K562 (cell line): Measurements from ENCODE around the gene SURF4. TPM values are rescaled to one million over a fixed set of nuclear protein-coding genes. Genes with fewer than 3 reads are reported as not detected.

Source experiments
- BCL6 ChIP-seq: fragments of 250-450 bp; sonication (Bioruptor Pico); IDR thresholded peaks from 2 replicates; pipeline ENCODE4 v1.4.0; 2020
- BCOR ChIP-seq: fragments of 450-650 bp; IDR thresholded peaks from 2 replicates; pipeline ENCODE4 v1.6.1; 2016
- CREB1 ChIP-seq, 2 experiments: sonication (generic) in 1 of 2; formaldehyde crosslinking in 1 of 2; IDR thresholded peaks; 2 replicates each; pipeline versions ENCODE4 v1.6.1 to v1.8.0; 2012 to 2022; ENCODE audit warnings: inconsistent platforms in 1 of 2, mild to moderate bottlenecking in 1 of 2, missing genetic modification reagents in 1 of 2, moderate library complexity in 1 of 2
- EHMT2 ChIP-seq: fragments of 450-650 bp; IDR thresholded peaks from 2 replicates; pipeline ENCODE4 v1.6.1; 2018; ENCODE audit warnings: antibody characterized with exemption
- ESRRA ChIP-seq: fragments of 450-650 bp; IDR thresholded peaks from 2 replicates; pipeline ENCODE4 v1.6.1; 2014; ENCODE audit warnings: low read depth, mild to moderate bottlenecking, moderate library complexity, borderline replicate concordance
- HNRNPH1 ChIP-seq: fragments of 200-400 bp; formaldehyde crosslinking; optimal IDR thresholded peaks from 2 replicates; pipeline ENCODE3; 2017; ENCODE audit warnings: low read depth, mild to moderate bottlenecking, low read length, moderate library complexity
- JUN ChIP-seq, 2 experiments: sonication (generic) in 1 of 2; formaldehyde crosslinking in 1 of 2; IDR thresholded peaks; 2 replicates each; pipeline versions ENCODE4 v1.6.1 to v1.8.0; 2012 to 2022; ENCODE audit warnings: borderline replicate concordance in 2 of 2, mild to moderate bottlenecking in 2 of 2, improper control_type of control experiment in 1 of 2, low read depth in 1 of 2, low read length in 1 of 2, missing genetic modification reagents in 1 of 2
- KDM1A ChIP-seq, 2 experiments: fragments of 450-650 bp; IDR thresholded peaks; 2 replicates each; pipeline ENCODE4 v1.6.1; 2016; ENCODE audit warnings: mild to moderate bottlenecking in 2 of 2
- KLF1 ChIP-seq: fragments of 450-650 bp; IDR thresholded peaks from 2 replicates; pipeline ENCODE4 v1.6.1; 2016; ENCODE audit warnings: missing genetic modification characterization, missing compliant biosample characterization
- L3MBTL2 ChIP-seq: fragments of 450-650 bp; IDR thresholded peaks from 2 replicates; pipeline ENCODE4 v1.6.1; 2016; ENCODE audit warnings: mild to moderate bottlenecking, moderate library complexity
- NCOA1 ChIP-seq: fragments of 450-650 bp; IDR thresholded peaks from 2 replicates; pipeline ENCODE4 v1.6.1; 2016; ENCODE audit warnings: low read depth
- NFIX ChIP-seq: fragments of 250-450 bp; sonication (Bioruptor Pico); IDR thresholded peaks from 2 replicates; pipeline ENCODE4 v1.4.0; 2020; ENCODE audit warnings: low read depth, mild to moderate bottlenecking, moderate library complexity
- POLR2AphosphoS5 ChIP-seq: IDR thresholded peaks from 2 replicates; pipeline ENCODE4 v1.6.1; 2011; ENCODE audit warnings: mild to moderate bottlenecking, low read depth, low read length, moderate library complexity; ENCODE audit not compliant: control insufficient read depth, insufficient read depth
- RBM14 ChIP-seq: fragments of 200-400 bp; formaldehyde crosslinking; IDR thresholded peaks from 2 replicates; pipeline ENCODE4 v1.6.1; 2018; ENCODE audit warnings: low read depth, mild to moderate bottlenecking, low read length, moderate library complexity, borderline replicate concordance; ENCODE audit not compliant: insufficient read depth
- SIRT6 ChIP-seq: IDR thresholded peaks from one replicate; pipeline ENCODE4 v1.6.1; 2012; ENCODE audit warnings: low read depth, mild to moderate bottlenecking, control low read depth, inconsistent platforms, low read length, moderate library complexity
- TEAD2 ChIP-seq: fragments of 450-650 bp; IDR thresholded peaks from 2 replicates; pipeline ENCODE4 v1.6.1; 2016; ENCODE audit warnings: missing genetic modification characterization, control low read depth, missing compliant biosample characterization
- ZFX ChIP-seq: sonication (generic); formaldehyde crosslinking; IDR thresholded peaks from 2 replicates; pipeline ENCODE4 v1.8.0; 2022; ENCODE audit warnings: mild to moderate bottlenecking, missing genetic modification reagents, moderate library complexity
- ZNF143 ChIP-seq: sonication (generic); formaldehyde crosslinking; IDR thresholded peaks from 2 replicates; pipeline ENCODE4 v1.9.0; 2022; ENCODE audit warnings: mild to moderate bottlenecking, missing genetic modification reagents
- ZNF551 ChIP-seq: fragments of 250-450 bp; sonication (Bioruptor Pico); IDR thresholded peaks from 2 replicates; pipeline ENCODE4 v1.5.0; 2021; ENCODE audit warnings: mild to moderate bottlenecking, moderate library complexity
- ZNF707 ChIP-seq: fragments of 250-450 bp; sonication (Bioruptor Pico); conservative IDR thresholded peaks from 2 replicates; pipeline ENCODE4 v1.8.0; 2022; ENCODE audit warnings: inconsistent platforms, mild to moderate bottlenecking, moderate library complexity
- ZSCAN32 ChIP-seq: fragments of 450-650 bp; formaldehyde crosslinking; IDR thresholded peaks from 2 replicates; pipeline ENCODE4 v1.4.0; 2020; ENCODE audit warnings: mild to moderate bottlenecking, moderate library complexity
- polyA plus RNA-seq, 8 experiments: library from polyadenylated mRNA; depleted of rRNA in 4 of 8; stranded (reverse) in 5 of 8; unstranded in 3 of 8; fragments of >200 nt; fragmentation: Nextera tagmentation in 2 of 8; fragmentation: Illumina TruSeq in 1 of 8; extraction: Ambion mirVana in 2 of 8; extraction: Trizol in 1 of 8; gene quantifications; 2 replicates each; pipeline versions ENCODE4 v1.2.1 to v1.2.3, GENCODE V29; 2011 to 2014; ENCODE audit warnings: inconsistent platforms in 1 of 8, missing spikeins in 1 of 8
- total RNA-seq, 7 experiments: library from RNA; depleted of rRNA in 6 of 7; stranded (reverse); fragments of >200 nt in 6 of 7; fragmentation: Illumina TruSeq in 2 of 7; extraction: Trizol in 2 of 7; gene quantifications; 2 replicates each; pipeline versions ENCODE4 v1.2.1 to v1.2.3, GENCODE V29; 2011 to 2021; ENCODE audit warnings: low replicate concordance in 1 of 7
- TF ChIP-seq, protein P1 (sequence below): fragments of 200-800 bp; sonication (Bioruptor generic); IDR thresholded peaks from 2 replicates; pipeline ENCODE4 v1.6.1; 2017; ENCODE audit warnings: missing genetic modification characterization, missing compliant biosample characterization
- TF ChIP-seq, protein P2 (sequence below): fragments of 450-650 bp; formaldehyde crosslinking; IDR thresholded peaks from 2 replicates; pipeline ENCODE4 v1.4.0; 2022; ENCODE audit warnings: mild to moderate bottlenecking, moderate library complexity
- TF ChIP-seq, protein P3 (sequence below): fragments of 250-450 bp; sonication (Bioruptor Pico); IDR thresholded peaks from 2 replicates; pipeline ENCODE4 v1.8.0; 2022; ENCODE audit warnings: moderate library complexity, mild to moderate bottlenecking, inconsistent platforms
- TF ChIP-seq, protein P4 (sequence below): sonication (generic); formaldehyde crosslinking; IDR thresholded peaks from 2 replicates; pipeline ENCODE4 v1.9.0; 2022; ENCODE audit warnings: mild to moderate bottlenecking, missing genetic modification reagents

Gene SURF4
- total and polyA plus RNA-seq, 9 of the 15 experiments (the other 6 are each of a cell fraction or from before 2014, with no cell fraction given) = 8.4 to 176 (median 130) TPM

DNA sequence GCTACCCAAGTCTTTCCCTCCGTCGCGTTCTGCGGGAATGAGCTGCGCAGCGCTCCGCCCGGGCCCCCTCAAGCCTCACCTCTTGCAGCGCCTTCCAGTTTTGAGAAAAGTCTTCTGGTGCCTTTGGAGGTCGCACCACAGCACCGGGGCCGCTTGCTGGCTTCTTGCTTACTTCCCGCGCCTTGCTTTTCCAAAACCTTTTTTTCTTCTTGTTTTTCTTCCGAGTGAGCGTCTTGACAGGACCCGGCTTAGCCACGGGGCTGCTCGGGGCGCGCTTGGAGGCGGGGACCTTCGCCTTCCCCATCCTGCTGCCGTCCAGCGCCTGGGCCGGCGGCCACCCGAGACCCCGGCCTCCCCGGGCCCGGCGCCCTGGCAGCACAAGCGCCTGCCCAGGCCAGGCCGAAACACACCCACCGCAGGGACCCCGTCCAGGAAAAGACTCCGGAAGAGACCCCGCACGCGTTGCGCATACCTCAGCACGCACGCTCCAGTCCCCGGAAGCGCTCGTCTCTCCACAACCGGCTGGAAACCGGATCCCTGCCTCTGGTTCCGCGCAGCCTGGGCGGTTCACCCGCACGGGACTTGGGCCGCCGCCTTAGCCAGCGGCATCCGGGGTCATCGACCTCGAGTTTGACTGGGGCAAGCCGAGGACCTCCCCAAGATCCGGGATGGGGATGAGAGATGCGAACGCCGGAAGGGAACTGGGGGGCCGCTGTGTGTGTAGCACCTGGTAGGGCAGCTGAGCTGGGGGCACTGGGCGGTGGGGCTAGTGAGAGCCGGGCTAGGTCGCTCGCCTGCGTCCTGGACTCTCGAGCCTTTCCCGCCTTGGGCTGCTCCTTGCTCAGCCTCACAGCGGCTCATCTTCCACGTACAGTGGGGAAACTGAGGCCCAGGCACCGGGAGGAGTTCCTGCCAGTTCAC is 41.9 kb upstream of the SURF4 start, which contains the start of gene REXO4 (continued):
- TF ChIP-seq SIRT6 (no peak), KDM1A (IDR thresholded peaks at IDR 0.05) (peak; percentile 58 to 75; a peak in 2 of 4 replicates), ZNF551 (no peak), ZFX (peak; percentile 83), BCL6 (CRISPR knock-in tag) (no peak), ZSCAN32 (CRISPR knock-in tag) (no peak), KLF1 (tag) (peak; percentile 84; the same call in 1 of the 2 replicates), ZNF707 (CRISPR knock-in tag) (no peak), CREB1 (IDR thresholded peaks at IDR 0.05) (peak; percentile 19; the same call in 1 of the 2 replicates), CREB1 (CRISPR knock-in tag; IDR thresholded peaks at IDR 0.05) (no peak; the same call in 1 of the 2 replicates), POLR2AphosphoS5 (no peak), TEAD2 (tag) (no peak), ZNF143 (CRISPR knock-in tag) (no peak), L3MBTL2 (peak; percentile 84), HNRNPH1 (no peak), BCOR (peak; percentile 75), RBM14 (no peak), JUN (IDR thresholded peaks at IDR 0.05; ENCODE audit: borderline replicate concordance, low read depth, low read length) (peak; percentile 32; the same call in 1 of the 2 replicates), JUN (CRISPR knock-in tag; IDR thresholded peaks at IDR 0.05; ENCODE audit: borderline replicate concordance) (no peak), NCOA1 (peak; percentile 100), NFIX (CRISPR knock-in tag) (no peak), EHMT2 (peak; percentile 54; the same call in 1 of the 2 replicates), ESRRA (peak; percentile 90)
- TF ChIP-seq, protein P1, sequence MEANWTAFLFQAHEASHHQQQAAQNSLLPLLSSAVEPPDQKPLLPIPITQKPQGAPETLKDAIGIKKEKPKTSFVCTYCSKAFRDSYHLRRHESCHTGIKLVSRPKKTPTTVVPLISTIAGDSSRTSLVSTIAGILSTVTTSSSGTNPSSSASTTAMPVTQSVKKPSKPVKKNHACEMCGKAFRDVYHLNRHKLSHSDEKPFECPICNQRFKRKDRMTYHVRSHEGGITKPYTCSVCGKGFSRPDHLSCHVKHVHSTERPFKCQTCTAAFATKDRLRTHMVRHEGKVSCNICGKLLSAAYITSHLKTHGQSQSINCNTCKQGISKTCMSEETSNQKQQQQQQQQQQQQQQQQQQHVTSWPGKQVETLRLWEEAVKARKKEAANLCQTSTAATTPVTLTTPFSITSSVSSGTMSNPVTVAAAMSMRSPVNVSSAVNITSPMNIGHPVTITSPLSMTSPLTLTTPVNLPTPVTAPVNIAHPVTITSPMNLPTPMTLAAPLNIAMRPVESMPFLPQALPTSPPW (CRISPR knock-in tag) = peak; percentile 78
- TF ChIP-seq, protein P2, sequence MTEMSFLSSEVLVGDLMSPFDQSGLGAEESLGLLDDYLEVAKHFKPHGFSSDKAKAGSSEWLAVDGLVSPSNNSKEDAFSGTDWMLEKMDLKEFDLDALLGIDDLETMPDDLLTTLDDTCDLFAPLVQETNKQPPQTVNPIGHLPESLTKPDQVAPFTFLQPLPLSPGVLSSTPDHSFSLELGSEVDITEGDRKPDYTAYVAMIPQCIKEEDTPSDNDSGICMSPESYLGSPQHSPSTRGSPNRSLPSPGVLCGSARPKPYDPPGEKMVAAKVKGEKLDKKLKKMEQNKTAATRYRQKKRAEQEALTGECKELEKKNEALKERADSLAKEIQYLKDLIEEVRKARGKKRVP = peak; percentile 43
- TF ChIP-seq, protein P3, sequence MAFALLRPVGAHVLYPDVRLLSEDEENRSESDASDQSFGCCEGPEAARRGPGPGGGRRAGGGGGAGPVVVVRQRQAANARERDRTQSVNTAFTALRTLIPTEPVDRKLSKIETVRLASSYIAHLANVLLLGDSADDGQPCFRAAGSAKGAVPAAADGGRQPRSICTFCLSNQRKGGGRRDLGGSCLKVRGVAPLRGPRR (CRISPR knock-in tag) = no peak
- TF ChIP-seq, protein P4, sequence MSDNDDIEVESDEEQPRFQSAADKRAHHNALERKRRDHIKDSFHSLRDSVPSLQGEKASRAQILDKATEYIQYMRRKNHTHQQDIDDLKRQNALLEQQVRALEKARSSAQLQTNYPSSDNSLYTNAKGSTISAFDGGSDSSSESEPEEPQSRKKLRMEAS = peak; percentile 89
